Activated CD4-positive, CD25-positive, alpha-beta regulatory T cell treated with anti-CD3 and anti-CD28 coated beads, Interleukin-2, amount 50 U/mL, for 72 hours (primary cell): Measurements from ENCODE around the gene SAT1.

Source experiments
- DNase-seq: peaks from one replicate; pipeline ENCODE4 v3.0.0; 2021

Gene SAT1

GRCh38 chrX:23779025-23779424 lies 3.9 kb upstream of the SAT1 start:
- DNase-seq = no peak

- no peak for DNase-seq
Measured at GRCh38 chrX:23782455-23782854, 518 bp upstream of the SAT1 start.

GRCh38 chrX:23783589-23784469 lies 856 bp downstream of the SAT1 start:
- DNase-seq = no peak

GRCh38 chrX:23784470-23785331 lies 1.7 kb downstream of the SAT1 start:
- DNase-seq = no peak

- no peak for DNase-seq
Measured at GRCh38 chrX:23785580-23785979, 2.6 kb downstream of the SAT1 start.

- DNase-seq = no peak
Measured at GRCh38 chrX:23786268-23786815, 3.4 kb downstream of the SAT1 start.

- no peak for DNase-seq
Measured at GRCh38 chrX:23787745-23788118, 4.8 kb downstream of the SAT1 start.

GRCh38 chrX:23788521-23788920 lies 5.5 kb downstream of the SAT1 start:
- no peak for DNase-seq

- no peak for DNase-seq
Measured at GRCh38 chrX:23788946-23789345, 6.0 kb downstream of the SAT1 start.

GRCh38 chrX:23789386-23790154 lies 6.6 kb downstream of the SAT1 start:
- DNase-seq = no peak

GRCh38 chrX:23790155-23790497 lies 7.2 kb downstream of the SAT1 start:
- DNase-seq = no peak

- DNase-seq = no peak
Measured at GRCh38 chrX:23792861-23793553, 10.0 kb downstream of the SAT1 start.

GRCh38 chrX:23795221-23795620 lies 12.2 kb downstream of the SAT1 start:
- no peak for DNase-seq

- no peak for DNase-seq
Measured at GRCh38 chrX:23797371-23798128, 14.6 kb downstream of the SAT1 start.

GRCh38 chrX:23799469-23800065 lies 16.6 kb downstream of the SAT1 start:
- DNase-seq = no peak

GRCh38 chrX:23802431-23802830 lies 19.5 kb downstream of the SAT1 start:
- no peak for DNase-seq

GRCh38 chrX:23803931-23804381 lies 21.0 kb downstream of the SAT1 start:
- no peak for DNase-seq

GRCh38 chrX:23804578-23804977 lies 21.6 kb downstream of the SAT1 start:
- DNase-seq = no peak

GRCh38 chrX:23805389-23805788 lies 22.4 kb downstream of the SAT1 start:
- DNase-seq = no peak

GRCh38 chrX:23810279-23810678 lies 27.3 kb downstream of the SAT1 start:
- no peak for DNase-seq

GRCh38 chrX:23811108-23811651 lies 28.2 kb downstream of the SAT1 start:
- DNase-seq = no peak
